Left ventricle myocardium inferior (tissue), 1 donor: ENCODE data around the gene FNDC3A. TPM values are rescaled to one million over a fixed set of nuclear protein-coding genes. Genes with fewer than 3 reads are reported as not detected.

ENCODE experiments used
- DNase-seq: peaks from one replicate; pipeline ENCODE4 v3.0.0-alpha.2; 2020
- H3K27ac ChIP-seq: fragments of 200-600 bp; replicated peaks from 2 replicates; pipeline ENCODE4 v1.8.0; 2021
- H3K27me3 ChIP-seq: fragments of 200-600 bp; 2 replicates; pipeline ENCODE4 v1.8.0; 2021; ENCODE audit warnings: low read depth
- H3K36me3 ChIP-seq: fragments of 200-600 bp; 2 replicates; pipeline ENCODE4 v1.8.0; 2021
- H3K4me1 ChIP-seq: fragments of 200-600 bp; 2 replicates; pipeline ENCODE4 v1.8.0; 2021
- H3K4me3 ChIP-seq: fragments of 200-600 bp; 2 replicates; pipeline ENCODE4 v1.8.0; 2021; ENCODE audit warnings: mild to moderate bottlenecking, moderate library complexity
- H3K9me3 ChIP-seq: fragments of 200-600 bp; replicated peaks from 2 replicates; pipeline ENCODE4 v1.8.0; 2021
- CTCF ChIP-seq: fragments of 200-600 bp; IDR thresholded peaks from 2 replicates; pipeline ENCODE4 v1.8.0; 2021; ENCODE audit warnings: antibody characterized with exemption, mild to moderate bottlenecking, borderline replicate concordance
- intact Hi-C: fragments of 100-400 bp; cut with micrococcal nuclease; formaldehyde crosslinking; loops from one replicate; pipeline ENCODE4 v1.11.0; 2022
- total RNA-seq: library from RNA; stranded (reverse); fragmentation: NEBNext Ultra II Directional; extraction: Animal tissue kit (Norgen Biotek cat#: 25700); gene quantifications from one replicate; pipeline ENCODE4 v1.2.1, GENCODE V29; 2021
- donor health status: DM: no; HTN: yes; CAD: no; lungs with severe emphysema.

FNDC3A gene
- total RNA-seq, 1 donor from 2014 or later, result 18.9 TPM

- no peak for DNase-seq
- TF ChIP-seq CTCF, result no peak
- no peaks in the 10 kb centered on the region for H3K4me1 ChIP-seq
- no peaks in the 10 kb centered on the region for H3K27me3 ChIP-seq
- H3K36me3 ChIP-seq, result peaks cover 8% of the 10 kb centered on the region
- peaks cover 9% of the 10 kb centered on the region for H3K9me3 ChIP-seq
- H3K4me3 ChIP-seq, result no peak overlapping the region
- intact Hi-C loops, result no loop called here
- H3K27ac ChIP-seq, result no peak overlapping the region
These were observed 69.1 kb downstream of the FNDC3A start for GRCh38 chr13:49044836-49045235.

- Histone ChIP-seq H3K27me3 (no peaks in the 10 kb centered on the region), H3K27ac (no peak overlapping the region), H3K36me3 (peaks cover 8% of the 10 kb centered on the region), H3K9me3 (peaks cover 14% of the 10 kb centered on the region), H3K4me3 (no peak overlapping the region), H3K4me1 (no peaks in the 10 kb centered on the region)
- DNase-seq, result no peak
- intact Hi-C loops, result no loop called here
- no peak for TF ChIP-seq CTCF
These were observed 70.3 kb downstream of the FNDC3A start for GRCh38 chr13:49046002-49046401.

GRCh38 chr13:49046519-49046918, 70.8 kb downstream of the FNDC3A start:
- H3K4me3 ChIP-seq, result no peak overlapping the region
- H3K4me1 ChIP-seq, result no peaks in the 10 kb centered on the region
- no peak overlapping the region for H3K27ac ChIP-seq
- intact Hi-C loops, result no loop called here
- H3K9me3 ChIP-seq, result peaks cover 19% of the 10 kb centered on the region
- H3K27me3 ChIP-seq, result no peaks in the 10 kb centered on the region
- DNase-seq, result no peak
- no peak for TF ChIP-seq CTCF
- H3K36me3 ChIP-seq, result peaks cover 8% of the 10 kb centered on the region

- no peaks in the 10 kb centered on the region for H3K27me3 ChIP-seq
- H3K9me3 ChIP-seq, result peaks cover 19% of the 10 kb centered on the region
- no peak for TF ChIP-seq CTCF
- H3K4me1 ChIP-seq, result peaks cover 11% of the 10 kb centered on the region
- no peak overlapping the region for H3K27ac ChIP-seq
- H3K4me3 ChIP-seq, result no peak overlapping the region
- no peak for DNase-seq
- intact Hi-C loops, result no loop called here
- H3K36me3 ChIP-seq, result no peaks in the 10 kb centered on the region
These were observed 77.1 kb downstream of the FNDC3A start for GRCh38 chr13:49052813-49053212.

GRCh38 chr13:49053215-49053614, 77.5 kb downstream of the FNDC3A start:
- Histone ChIP-seq H3K4me3 (no peak overlapping the region), H3K9me3 (peaks cover 19% of the 10 kb centered on the region), H3K36me3 (no peaks in the 10 kb centered on the region), H3K27ac (no peak overlapping the region), H3K27me3 (no peaks in the 10 kb centered on the region), H3K4me1 (peaks cover 11% of the 10 kb centered on the region)
- TF ChIP-seq CTCF, result no peak
- DNase-seq, result no peak
- intact Hi-C loops, result no loop called here

GRCh38 chr13:49053906-49054305, 78.2 kb downstream of the FNDC3A start:
- H3K4me1 ChIP-seq, result peaks cover 11% of the 10 kb centered on the region
- no peak for TF ChIP-seq CTCF
- H3K36me3 ChIP-seq, result no peaks in the 10 kb centered on the region
- no peak overlapping the region for H3K4me3 ChIP-seq
- peaks cover 12% of the 10 kb centered on the region for H3K9me3 ChIP-seq
- intact Hi-C loops, result no loop called here
- H3K27me3 ChIP-seq, result no peaks in the 10 kb centered on the region
- H3K27ac ChIP-seq, result no peak overlapping the region
- no peak for DNase-seq
